Osteoblast (primary cell): Measurements from ENCODE around the gene ZG16. TPM values are rescaled to one million over a fixed set of nuclear protein-coding genes. Genes with fewer than 3 reads are reported as not detected.
A peak's percentile ranks its signal among the peaks of the same experiment; 100 is the strongest.

Source experiments
- DNase-seq: peaks from one replicate; pipeline ENCODE4 v3.0.0; 2011; ENCODE audit warnings: low spot score, mixed read lengths; ENCODE audit not compliant: insufficient read length; ENCODE audit errors: missing footprints
- H2AFZ ChIP-seq: 2 replicates; pipeline ENCODE4 v1.6.0; 2011; ENCODE audit warnings: mild to moderate bottlenecking, low read length
- H3K27ac ChIP-seq: 2 replicates; pipeline ENCODE4 v1.5.1; 2011; ENCODE audit warnings: mild to moderate bottlenecking, low read depth, low read length, moderate library complexity
- H3K27me3 ChIP-seq: 2 replicates; pipeline ENCODE4 v1.6.0; 2012; ENCODE audit warnings: mild to moderate bottlenecking, control low read depth, inconsistent platforms, low read length, moderate library complexity; ENCODE audit not compliant: insufficient read depth
- H3K36me3 ChIP-seq: 2 replicates; pipeline ENCODE4 v1.5.1; 2011; ENCODE audit warnings: mild to moderate bottlenecking, low read length, control low read depth, moderate library complexity; ENCODE audit not compliant: insufficient read depth
- H3K4me1 ChIP-seq: 2 replicates; pipeline ENCODE4 v1.5.1; 2011; ENCODE audit warnings: mild to moderate bottlenecking, low read length, control low read depth, moderate library complexity; ENCODE audit not compliant: insufficient read depth
- H3K4me2 ChIP-seq: 2 replicates; pipeline ENCODE4 v1.6.0; 2011; ENCODE audit warnings: mild to moderate bottlenecking, low read length; ENCODE audit not compliant: insufficient read depth
- H3K4me3 ChIP-seq: fragments of 200-600 bp; sonication (generic); 3 replicates; pipeline ENCODE4 v1.5.1; 2012; ENCODE audit warnings: mild to moderate bottlenecking, low read length, inconsistent platforms; ENCODE audit not compliant: insufficient read depth
- H3K79me2 ChIP-seq: 2 replicates; pipeline ENCODE4 v1.6.0; 2012; ENCODE audit warnings: mild to moderate bottlenecking, low read length, control low read depth, inconsistent platforms; ENCODE audit not compliant: insufficient read depth
- H3K9me3 ChIP-seq: 2 replicates; pipeline ENCODE4 v1.5.1; 2011; ENCODE audit warnings: low read depth, low read length, control low read depth
- H4K20me1 ChIP-seq: 2 replicates; pipeline ENCODE4 v1.6.0; 2012; ENCODE audit warnings: mild to moderate bottlenecking, low read length, control low read depth; ENCODE audit not compliant: insufficient read depth
- total RNA-seq: library from RNA; depleted of rRNA; stranded (reverse); fragments of >200 nt; gene quantifications from 2 replicates; pipeline ENCODE4 v1.2.3, GENCODE V29; 2012
- TF ChIP-seq, protein P1 (sequence below): IDR thresholded peaks from 2 replicates; pipeline ENCODE4 v1.5.1; 2011; ENCODE audit warnings: mild to moderate bottlenecking, low read depth, low read length, moderate library complexity; ENCODE audit errors: extremely low read depth

ZG16 gene
- total RNA-seq, 1 donor: not detected

DNA sequence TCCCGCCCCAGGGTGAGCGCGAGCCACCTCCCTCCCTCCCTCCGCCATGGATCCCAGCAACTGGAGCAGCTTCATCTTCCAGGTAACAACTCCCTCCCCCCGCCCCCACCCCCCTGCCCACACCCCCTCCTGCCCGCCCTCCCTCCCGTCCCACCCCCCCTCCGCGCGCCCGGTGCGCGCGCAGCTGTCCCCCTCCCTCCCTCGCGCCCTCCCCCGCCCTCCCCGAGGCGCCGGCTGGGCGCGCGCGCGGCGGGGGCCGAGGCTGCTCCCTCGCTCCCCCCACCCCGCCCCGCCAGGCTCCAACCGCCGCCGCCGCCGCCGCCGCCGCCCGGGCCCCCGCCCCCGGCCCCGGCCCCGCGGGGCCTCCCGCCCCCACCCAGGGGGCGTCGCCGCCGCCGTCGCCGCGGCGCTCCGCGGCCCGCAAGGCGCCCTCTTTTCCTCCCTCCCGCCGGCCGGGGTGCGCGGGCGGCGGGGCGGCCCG is 28.1 kb downstream of the ZG16 start, which contains the start of gene MAZ:
TSS of gene MAZ (plus strand) at position 431 of the 481 bp plus-strand sequence. CDS start 173 bp downstream, outside the sequence.
- H4K20me1 ChIP-seq: peaks cover 19% of the 10 kb centered on the region
- no peak for DNase-seq
- H3K4me1 ChIP-seq: peaks cover 37% of the 10 kb centered on the region
- peaks cover 19% of the 10 kb centered on the region for H3K79me2 ChIP-seq
- H3K27ac ChIP-seq: peak within 1 kb of the TSS; percentile 63
- H3K36me3 ChIP-seq: peaks cover 39% of the 10 kb centered on the region
- no peaks in the 10 kb centered on the region for H3K9me3 ChIP-seq
- H3K27me3 ChIP-seq: no peaks in the 10 kb centered on the region
- H2AFZ ChIP-seq: peak within 1 kb of the TSS; percentile 81
- H3K4me2 ChIP-seq: peak within 1 kb of the TSS; percentile 96
- TF ChIP-seq, protein P1, sequence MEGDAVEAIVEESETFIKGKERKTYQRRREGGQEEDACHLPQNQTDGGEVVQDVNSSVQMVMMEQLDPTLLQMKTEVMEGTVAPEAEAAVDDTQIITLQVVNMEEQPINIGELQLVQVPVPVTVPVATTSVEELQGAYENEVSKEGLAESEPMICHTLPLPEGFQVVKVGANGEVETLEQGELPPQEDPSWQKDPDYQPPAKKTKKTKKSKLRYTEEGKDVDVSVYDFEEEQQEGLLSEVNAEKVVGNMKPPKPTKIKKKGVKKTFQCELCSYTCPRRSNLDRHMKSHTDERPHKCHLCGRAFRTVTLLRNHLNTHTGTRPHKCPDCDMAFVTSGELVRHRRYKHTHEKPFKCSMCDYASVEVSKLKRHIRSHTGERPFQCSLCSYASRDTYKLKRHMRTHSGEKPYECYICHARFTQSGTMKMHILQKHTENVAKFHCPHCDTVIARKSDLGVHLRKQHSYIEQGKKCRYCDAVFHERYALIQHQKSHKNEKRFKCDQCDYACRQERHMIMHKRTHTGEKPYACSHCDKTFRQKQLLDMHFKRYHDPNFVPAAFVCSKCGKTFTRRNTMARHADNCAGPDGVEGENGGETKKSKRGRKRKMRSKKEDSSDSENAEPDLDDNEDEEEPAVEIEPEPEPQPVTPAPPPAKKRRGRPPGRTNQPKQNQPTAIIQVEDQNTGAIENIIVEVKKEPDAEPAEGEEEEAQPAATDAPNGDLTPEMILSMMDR: no peak
- peak within 1 kb of the TSS; percentile 90 for H3K4me3 ChIP-seq

DNA sequence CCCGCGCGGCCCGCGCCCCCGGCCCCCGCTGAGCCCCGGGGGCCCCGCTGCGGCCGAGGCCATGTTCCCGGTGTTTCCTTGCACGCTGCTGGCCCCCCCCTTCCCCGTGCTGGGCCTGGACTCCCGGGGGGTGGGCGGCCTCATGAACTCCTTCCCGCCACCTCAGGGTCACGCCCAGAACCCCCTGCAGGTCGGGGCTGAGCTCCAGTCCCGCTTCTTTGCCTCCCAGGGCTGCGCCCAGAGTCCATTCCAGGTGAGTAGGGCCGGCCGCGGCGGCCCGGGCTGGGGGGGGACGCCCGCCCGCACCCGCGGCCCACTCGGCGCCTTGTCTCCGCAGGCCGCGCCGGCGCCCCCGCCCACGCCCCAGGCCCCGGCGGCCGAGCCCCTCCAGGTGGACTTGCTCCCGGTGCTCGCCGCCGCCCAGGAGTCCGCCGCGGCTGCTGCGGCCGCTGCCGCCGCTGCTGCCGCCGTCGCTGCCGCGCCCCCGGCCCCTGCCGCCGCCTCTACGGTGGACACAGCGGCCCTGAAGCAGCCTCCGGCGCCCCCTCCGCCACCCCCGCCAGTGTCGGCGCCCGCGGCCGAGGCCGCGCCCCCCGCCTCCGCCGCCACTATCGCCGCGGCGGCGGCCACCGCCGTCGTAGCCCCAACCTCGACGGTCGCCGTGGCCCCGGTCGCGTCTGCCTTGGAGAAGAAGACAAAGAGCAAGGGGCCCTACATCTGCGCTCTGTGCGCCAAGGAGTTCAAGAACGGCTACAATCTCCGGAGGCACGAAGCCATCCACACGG is 28.8 kb downstream of the ZG16 start:
- DNase-seq: peak; percentile 91
- no peaks in the 10 kb centered on the region for H3K27me3 ChIP-seq

DNA sequence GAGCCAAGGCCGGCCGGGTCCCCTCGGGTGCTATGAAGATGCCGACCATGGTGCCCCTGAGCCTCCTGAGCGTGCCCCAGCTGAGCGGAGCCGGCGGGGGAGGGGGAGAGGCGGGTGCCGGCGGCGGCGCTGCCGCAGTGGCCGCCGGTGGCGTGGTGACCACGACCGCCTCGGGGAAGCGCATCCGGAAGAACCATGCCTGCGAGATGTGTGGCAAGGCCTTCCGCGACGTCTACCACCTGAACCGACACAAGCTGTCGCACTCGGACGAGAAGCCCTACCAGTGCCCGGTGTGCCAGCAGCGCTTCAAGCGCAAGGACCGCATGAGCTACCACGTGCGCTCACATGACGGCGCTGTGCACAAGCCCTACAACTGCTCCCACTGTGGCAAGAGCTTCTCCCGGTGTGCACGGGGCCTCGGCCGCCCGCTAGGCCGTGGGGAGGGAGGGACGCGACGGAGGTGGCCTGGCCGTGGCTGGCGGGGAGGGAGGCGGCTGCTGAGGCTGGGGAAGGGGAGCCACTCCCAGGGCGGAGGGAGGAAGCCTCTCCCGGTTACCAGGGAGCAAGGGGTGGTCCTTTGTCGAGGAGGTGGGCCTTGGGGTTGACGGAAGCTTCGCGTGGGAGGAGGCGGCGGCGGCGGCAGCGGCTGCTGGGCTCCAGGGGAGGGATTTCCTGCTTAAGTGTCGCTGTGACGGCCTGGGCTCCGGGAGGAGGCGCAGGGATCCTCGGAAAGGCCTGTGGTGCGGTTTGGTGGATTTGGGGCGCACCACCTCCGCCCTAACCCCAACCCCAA is 29.6 kb downstream of the ZG16 start:
- peaks cover 28% of the 10 kb centered on the region for H3K36me3 ChIP-seq
- no peaks in the 10 kb centered on the region for H3K27me3 ChIP-seq
- H3K4me1 ChIP-seq: peaks cover 49% of the 10 kb centered on the region
- H3K4me3 ChIP-seq: peak overlapping the region; percentile 71
- peaks cover 19% of the 10 kb centered on the region for H4K20me1 ChIP-seq
- no peaks in the 10 kb centered on the region for H3K9me3 ChIP-seq
- peak overlapping the region; percentile 84 for H3K4me2 ChIP-seq
- H3K27ac ChIP-seq: peak overlapping the region; percentile 70
- H2AFZ ChIP-seq: peak overlapping the region; percentile 40
- TF ChIP-seq, protein P1: peak; percentile 68
- peak; percentile 98 for DNase-seq
- H3K79me2 ChIP-seq: peaks cover 19% of the 10 kb centered on the region

More for the DNA sequence above, 28.8 kb downstream of the ZG16 start:
- peak overlapping the region; percentile 71 for H3K4me3 ChIP-seq
- H3K79me2 ChIP-seq: peaks cover 19% of the 10 kb centered on the region
- no peak overlapping the region for H2AFZ ChIP-seq
- H3K36me3 ChIP-seq: peaks cover 33% of the 10 kb centered on the region
- H3K27ac ChIP-seq: peak overlapping the region; percentile 33
- peak overlapping the region; percentile 84 for H3K4me2 ChIP-seq
- H4K20me1 ChIP-seq: peaks cover 19% of the 10 kb centered on the region
- no peaks in the 10 kb centered on the region for H3K9me3 ChIP-seq
- TF ChIP-seq, protein P1: no peak
- peaks cover 44% of the 10 kb centered on the region for H3K4me1 ChIP-seq
